K562 (cell line): ENCODE results near the gene CLIP4. TPM values are rescaled to one million over a fixed set of nuclear protein-coding genes. Genes with fewer than 3 reads are reported as not detected.

Experiments
- ATAC-seq: fragments of 200-7000 bp; cut with Tn5 transposase; 3 replicates; pipeline ENCODE4 v1.9.1; 2020; ENCODE audit warnings: moderate library complexity
- BruUV-seq: library from RNA; stranded (reverse); fragments of 400-500 nt; replicated peaks from 2 replicates; lab custom pipeline; 2021; lab: Mats Ljungman, UMichigan
- CTCF ChIA-PET: fragments of 300-600 bp; formaldehyde crosslinking; extraction: SDS; loops from one replicate; lab custom pipeline; 2021; ENCODE audit warnings: low intra/inter-chr PET ratio; lab: Yijun Ruan, JAX
- POLR2A ChIA-PET: fragments of 300-600, 350-650 bp; sonication (Branson Sonifier 250); formaldehyde crosslinking; extraction: SDS; loops from one replicate; lab custom pipeline; 2021; ENCODE audit warnings: antibody characterized with exemption, inconsistent platforms; lab: Yijun Ruan, JAX
- DNase-seq, 4 experiments: peaks; one replicate each; pipeline versions ENCODE4 v3.0.0 to v3.0.0-alpha.2; 2011 to 2018; ENCODE audit warnings: low spot score in 3 of 4, mixed read lengths in 3 of 4; ENCODE audit errors: extremely low read depth in 1 of 4
- FAIRE-seq: peaks from 2 replicates; lab custom pipeline; 2011; peaks lifted over from hg19 to GRCh38; lab: Jason Lieb, UNC
- H2AFZ ChIP-seq: 2 replicates; pipeline ENCODE4 v1.6.0; 2011; ENCODE audit warnings: low read depth, low read length, control low read depth, inconsistent platforms
- H3K27ac ChIP-seq: fragments of 200-600 bp; 3 replicates; pipeline ENCODE4 v1.8.0; 2011; ENCODE audit warnings: low read depth, mild to moderate bottlenecking, control low read depth, inconsistent platforms, low read length, moderate library complexity, mixed read lengths; ENCODE audit errors: extremely low read depth
- H3K27me3 ChIP-seq, 2 experiments: fragments of 300-600 bp in 1 of 2; 2 replicates in 1 of 2; 3 replicates in 1 of 2; pipeline versions ENCODE4 v1.6.0 to v1.8.0; 2011; ENCODE audit warnings: inconsistent platforms in 2 of 2, low read length in 2 of 2, mild to moderate bottlenecking in 1 of 2, mixed read lengths in 1 of 2, moderate library complexity in 1 of 2; ENCODE audit not compliant: control insufficient read depth in 2 of 2, insufficient read depth in 2 of 2
- H3K36me3 ChIP-seq: fragments of 300-600 bp; 3 replicates; pipeline ENCODE4 v1.8.0; 2011; ENCODE audit warnings: mild to moderate bottlenecking, low read length, inconsistent platforms; ENCODE audit not compliant: control insufficient read depth, insufficient read depth
- H3K4me1 ChIP-seq, 2 experiments: fragments of 200-600 bp in 1 of 2; replicated peaks in 1 of 2; 2 replicates in 1 of 2; 3 replicates in 1 of 2; pipeline versions ENCODE4 v1.5.1 to v1.8.0; 2011; ENCODE audit warnings: inconsistent platforms in 2 of 2, low read length in 2 of 2, mild to moderate bottlenecking in 1 of 2, mixed read lengths in 1 of 2, moderate library complexity in 1 of 2; ENCODE audit not compliant: control insufficient read depth in 2 of 2, insufficient read depth in 2 of 2
- H3K4me2 ChIP-seq: 2 replicates; pipeline ENCODE4 v1.6.1; 2011; ENCODE audit warnings: low read length, control low read depth, inconsistent platforms, mixed read lengths; ENCODE audit not compliant: insufficient read depth
- H3K4me3 ChIP-seq: fragments of 200-600 bp; sonication (generic), shearing (Covaris generic); 2 replicates; pipeline ENCODE4 v1.5.1; 2016; ENCODE audit warnings: control low read depth, inconsistent platforms
- H3K79me2 ChIP-seq: fragments of 200-600 bp; 3 replicates; pipeline ENCODE4 v1.8.0; 2011; ENCODE audit warnings: low read length, inconsistent platforms; ENCODE audit not compliant: control insufficient read depth, insufficient read depth
- H3K9ac ChIP-seq, 2 experiments: 2 replicates each; pipeline versions ENCODE4 v1.6.0 to v1.6.1; 2011; ENCODE audit warnings: low read depth in 2 of 2, low read length in 2 of 2, control low read depth in 1 of 2, inconsistent platforms in 1 of 2, mild to moderate bottlenecking in 1 of 2, mixed read lengths in 1 of 2; ENCODE audit not compliant: insufficient read depth in 1 of 2
- H3K9me1 ChIP-seq: one replicate; pipeline ENCODE4 v1.6.0; 2011; ENCODE audit warnings: inconsistent platforms, mild to moderate bottlenecking, low read length, moderate library complexity; ENCODE audit not compliant: control insufficient read depth, insufficient read depth
- H3K9me3 ChIP-seq: replicated peaks from 2 replicates; pipeline ENCODE4 v1.5.1; 2011; ENCODE audit warnings: low read depth, low read length, inconsistent platforms; ENCODE audit not compliant: control insufficient read depth, insufficient read depth
- H4K20me1 ChIP-seq: replicated peaks from 2 replicates; pipeline ENCODE4 v1.6.1; 2011; ENCODE audit warnings: low read length, inconsistent platforms, mixed read lengths; ENCODE audit not compliant: control insufficient read depth, insufficient read depth
- CHD2 ChIP-seq: IDR thresholded peaks from 2 replicates; pipeline ENCODE4 v1.6.1; 2011; ENCODE audit warnings: low read depth, low read length
- HSF4 ChIP-seq: fragments of 250-450 bp; sonication (Bioruptor Pico); IDR thresholded peaks from 2 replicates; pipeline ENCODE4 v2.1.2; 2022; ENCODE audit warnings: mild to moderate bottlenecking, moderate library complexity, borderline replicate concordance
- KDM2B ChIP-seq: fragments of 250-450 bp; sonication (Bioruptor Pico); IDR thresholded peaks from 2 replicates; pipeline ENCODE4 v1.8.0; 2021; ENCODE audit warnings: mild to moderate bottlenecking, moderate library complexity
- L3MBTL2 ChIP-seq: fragments of 450-650 bp; IDR thresholded peaks from 2 replicates; pipeline ENCODE4 v1.6.1; 2016; ENCODE audit warnings: mild to moderate bottlenecking, moderate library complexity
- MED1 ChIP-seq: sonication (generic); formaldehyde crosslinking; IDR thresholded peaks from 2 replicates; pipeline ENCODE4 v1.8.1; 2023; ENCODE audit warnings: missing genetic modification reagents, borderline replicate concordance
- TAF15 ChIP-seq: fragments of 200-400 bp; formaldehyde crosslinking; IDR thresholded peaks from 2 replicates; pipeline ENCODE4 v1.6.1; 2017; ENCODE audit warnings: mild to moderate bottlenecking, low read depth, low read length, moderate library complexity
- WHSC1 ChIP-seq: IDR thresholded peaks from one replicate; pipeline ENCODE4 v1.6.1; 2012; ENCODE audit warnings: low read length, control low read depth, inconsistent platforms
- XRCC4 ChIP-seq: IDR thresholded peaks from one replicate; pipeline ENCODE4 v1.6.1; 2011; ENCODE audit not compliant: insufficient read depth, insufficient read length; ENCODE audit errors: extremely low read depth
- YY1 ChIP-seq, 3 experiments: IDR thresholded peaks; 2 replicates each; pipeline ENCODE4 v1.6.1; 2011; ENCODE audit warnings: low read length in 2 of 3, mild to moderate bottlenecking in 2 of 3, moderate library complexity in 2 of 3, borderline replicate concordance in 1 of 3, control low read depth in 1 of 3, low read depth in 1 of 3; ENCODE audit not compliant: insufficient read depth in 3 of 3, insufficient replicate concordance in 2 of 3, control insufficient read depth in 1 of 3, insufficient read length in 1 of 3; ENCODE audit errors: extremely low read depth in 1 of 3
- ZNF121 ChIP-seq: sonication (generic); formaldehyde crosslinking; conservative IDR thresholded peaks from 2 replicates; pipeline ENCODE4 v1.8.0; 2022; ENCODE audit warnings: missing genetic modification reagents
- WGBS: fragments of 100-300 bp; shearing (Covaris generic); methylation state at CpG from one replicate; pipeline ENCODE4 v1.1.6; 2016; ENCODE audit warnings: low coverage, mixed read lengths; ENCODE audit not compliant: insufficient coverage; ENCODE audit errors: missing lambda C conversion rate; 5-methylcytosine and 5-hydroxymethylcytosine counted together
- in situ Hi-C: fragments of 300-500 bp; cut with MboI; formaldehyde crosslinking; loops from 4 replicates; pipeline ENCODE4 v1.15.0; 2018; ENCODE audit warnings: inconsistent platforms, mixed read lengths
- intact Hi-C: fragments of 100-400 bp; cut with micrococcal nuclease; formaldehyde crosslinking; loops from 2 replicates; pipeline ENCODE4 v1.14.2; 2022
- polyA plus RNA-seq, 8 experiments: library from polyadenylated mRNA; depleted of rRNA in 4 of 8; stranded (reverse) in 5 of 8; unstranded in 3 of 8; fragments of >200 nt; fragmentation: Nextera tagmentation in 2 of 8; fragmentation: Illumina TruSeq in 1 of 8; extraction: Ambion mirVana in 2 of 8; extraction: Trizol in 1 of 8; gene quantifications; 2 replicates each; pipeline versions ENCODE4 v1.2.1 to v1.2.3, GENCODE V29; 2011 to 2014; ENCODE audit warnings: inconsistent platforms in 1 of 8, missing spikeins in 1 of 8
- total RNA-seq, 7 experiments: library from RNA; depleted of rRNA in 6 of 7; stranded (reverse); fragments of >200 nt in 6 of 7; fragmentation: Illumina TruSeq in 2 of 7; extraction: Trizol in 2 of 7; gene quantifications; 2 replicates each; pipeline versions ENCODE4 v1.2.1 to v1.2.3, GENCODE V29; 2011 to 2021; ENCODE audit warnings: low replicate concordance in 1 of 7

Gene CLIP4
- total and polyA plus RNA-seq, 9 of the 15 experiments (the other 6 are each of a cell fraction or from before 2014, with no cell fraction given) = 0.03 to 0.38 (median 0.13) TPM; not detected in 5

- H3K4me1 ChIP-seq = no peaks in the 10 kb centered on the region; a peak in 1 of 5 replicates
- ATAC-seq = no peak
- H3K9me3 ChIP-seq = no peaks in the 10 kb centered on the region
- peaks cover 4% of the 10 kb centered on the region in 2 experiments; a peak in 2 of 5 replicates for H3K27me3 ChIP-seq
- H3K27ac ChIP-seq = no peak overlapping the region
- CTCF ChIA-PET = no interaction called here
- no peaks in the 10 kb centered on the region for H3K36me3 ChIP-seq
- H4K20me1 ChIP-seq = no peaks in the 10 kb centered on the region
- in situ Hi-C loops = no loop called here
- intact Hi-C loops = no loop called here
- POLR2A ChIA-PET = no interaction called here
- WGBS = 0% methylated on average over 5 of the region's 5 CpGs
- H3K9ac ChIP-seq = no peak overlapping the region
- H3K4me2 ChIP-seq = no peak overlapping the region
- no peak for FAIRE-seq
- no peak overlapping the region for H3K4me3 ChIP-seq
- no peaks in the 10 kb centered on the region for H3K79me2 ChIP-seq
- BruUV-seq = no TSS peak
- no peak for TF ChIP-seq L3MBTL2
- no peak for TF ChIP-seq MED1 (CRISPR knock-in tag)
- TF ChIP-seq CHD2 = no peak
- no peak for TF ChIP-seq WHSC1
- TF ChIP-seq YY1 (IDR thresholded peaks at IDR 0.05; ENCODE audit: borderline replicate concordance in 1 of 3, control insufficient read depth in 1 of 3, extremely low read depth in 1 of 3, insufficient read depth in 3 of 3, insufficient read length in 1 of 3, insufficient replicate concordance in 2 of 3, low read depth in 1 of 3, low read length in 2 of 3) = no peak
- no peak for TF ChIP-seq XRCC4
- no peak for TF ChIP-seq HSF4 (CRISPR knock-in tag)
- TF ChIP-seq TAF15 = no peak
- TF ChIP-seq ZNF121 (CRISPR knock-in tag) = no peak
- no peak for TF ChIP-seq KDM2B
- no peak for DNase-seq
- no peaks in the 10 kb centered on the region for H3K9me1 ChIP-seq
- no peak overlapping the region for H2AFZ ChIP-seq
Measured at GRCh38 chr2:29160184-29160583, 45.0 kb downstream of the CLIP4 start.
